SJCRH30 (cell line): Measurements from ENCODE around the gene STK39. TPM values are rescaled to one million over a fixed set of nuclear protein-coding genes. Genes with fewer than 3 reads are reported as not detected.

ENCODE experiments used
- DNase-seq, 2 experiments: peaks; one replicate each; pipeline ENCODE4 v3.0.0-alpha.2; 2015 to 2020
- H3K27ac ChIP-seq: fragments of 250-450 bp; sonication (Bioruptor Pico); 2 replicates; pipeline ENCODE4 v1.5.1; 2020; ENCODE audit warnings: mild to moderate bottlenecking, moderate library complexity
- H3K27me3 ChIP-seq: fragments of 250-450 bp; sonication (Bioruptor Pico); 2 replicates; pipeline ENCODE4 v1.5.1; 2020; ENCODE audit warnings: mild to moderate bottlenecking, moderate library complexity
- H3K36me3 ChIP-seq: fragments of 250-450 bp; sonication (Bioruptor Pico); 2 replicates; pipeline ENCODE4 v1.5.1; 2020; ENCODE audit warnings: mild to moderate bottlenecking, moderate library complexity
- H3K4me1 ChIP-seq: fragments of 250-450 bp; sonication (Bioruptor Pico); 2 replicates; pipeline ENCODE4 v1.5.1; 2020; ENCODE audit warnings: mild to moderate bottlenecking, moderate library complexity
- H3K4me3 ChIP-seq: fragments of 250-450 bp; sonication (Bioruptor Pico); 2 replicates; pipeline ENCODE4 v1.5.1; 2020; ENCODE audit warnings: mild to moderate bottlenecking, moderate library complexity
- H3K9me3 ChIP-seq: fragments of 250-450 bp; sonication (Bioruptor Pico); replicated peaks from 2 replicates; pipeline ENCODE4 v1.5.1; 2020; ENCODE audit warnings: mild to moderate bottlenecking, moderate library complexity
- total RNA-seq: library from RNA; depleted of rRNA; stranded (reverse); fragments of >200 nt; shearing (Covaris generic); gene quantifications from 2 replicates; pipeline ENCODE4 v1.2.3, GENCODE V29; 2014

The STK39 gene
- total RNA-seq, 1 experiment from 2014 or later, result 8.5 TPM

- no peak overlapping the region for H3K4me3 ChIP-seq
- no peaks in the 10 kb centered on the region for H3K9me3 ChIP-seq
- H3K36me3 ChIP-seq, result no peaks in the 10 kb centered on the region
- no peak for DNase-seq
- no peak overlapping the region for H3K27ac ChIP-seq
- no peaks in the 10 kb centered on the region for H3K27me3 ChIP-seq
- no peaks in the 10 kb centered on the region for H3K4me1 ChIP-seq
Measured at GRCh38 chr2:167960089-167960747, 287.2 kb downstream of the STK39 start.

GRCh38 chr2:167957662-167958061 is 289.7 kb downstream of the STK39 start:
- Histone ChIP-seq H3K9me3 (no peaks in the 10 kb centered on the region), H3K4me1 (no peaks in the 10 kb centered on the region), H3K36me3 (no peaks in the 10 kb centered on the region), H3K27me3 (no peaks in the 10 kb centered on the region), H3K27ac (no peak overlapping the region), H3K4me3 (no peak overlapping the region)
- DNase-seq, result no peak

- no peaks in the 10 kb centered on the region for H3K4me1 ChIP-seq
Measured at GRCh38 chr2:167955264-167955906, 292.0 kb downstream of the STK39 start.

GRCh38 chr2:167954495-167954894 is 292.9 kb downstream of the STK39 start:
- no peak overlapping the region for H3K4me3 ChIP-seq
- no peaks in the 10 kb centered on the region for H3K9me3 ChIP-seq
- H3K27me3 ChIP-seq, result no peaks in the 10 kb centered on the region
- no peaks in the 10 kb centered on the region for H3K36me3 ChIP-seq
- H3K27ac ChIP-seq, result no peak overlapping the region
- no peaks in the 10 kb centered on the region for H3K4me1 ChIP-seq
- no peak for DNase-seq

More at GRCh38 chr2:167955264-167955906, 292.0 kb downstream of the STK39 start:
- no peak overlapping the region for H3K27ac ChIP-seq
- no peak overlapping the region for H3K4me3 ChIP-seq
- H3K9me3 ChIP-seq, result no peaks in the 10 kb centered on the region
- H3K27me3 ChIP-seq, result no peaks in the 10 kb centered on the region
- no peaks in the 10 kb centered on the region for H3K36me3 ChIP-seq
- DNase-seq, result no peak

GRCh38 chr2:167953776-167954175 is 293.6 kb downstream of the STK39 start:
- Histone ChIP-seq H3K4me3 (no peak overlapping the region), H3K27me3 (no peaks in the 10 kb centered on the region), H3K9me3 (no peaks in the 10 kb centered on the region), H3K4me1 (no peaks in the 10 kb centered on the region), H3K27ac (no peak overlapping the region), H3K36me3 (no peaks in the 10 kb centered on the region)
- no peak for DNase-seq

DNA sequence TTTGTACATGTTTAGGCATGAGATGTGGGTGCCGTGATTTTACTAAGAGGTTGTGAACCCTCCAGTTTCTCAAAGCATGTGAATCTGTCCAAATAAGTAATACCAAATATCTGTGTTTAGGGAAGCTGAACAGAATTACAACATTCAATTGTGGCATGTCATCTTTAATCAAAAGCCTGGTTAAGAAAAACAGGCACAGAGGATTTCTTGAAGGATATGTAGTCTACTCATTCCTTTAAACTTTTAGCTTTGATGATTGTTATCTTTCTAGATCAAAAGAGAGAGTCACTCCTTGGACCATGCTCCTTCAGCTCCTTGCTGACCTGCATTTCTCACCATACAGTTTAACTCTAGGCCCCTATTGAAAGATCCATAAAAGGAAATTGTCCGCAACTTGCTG is 296.8 kb downstream of the STK39 start:
- Histone ChIP-seq H3K27ac (no peak overlapping the region), H3K9me3 (no peaks in the 10 kb centered on the region), H3K36me3 (no peaks in the 10 kb centered on the region), H3K27me3 (no peaks in the 10 kb centered on the region), H3K4me1 (no peaks in the 10 kb centered on the region), H3K4me3 (no peak overlapping the region)
- no peak for DNase-seq

GRCh38 chr2:167946441-167946841 is 301.0 kb downstream of the STK39 start:
- no peak for DNase-seq
- H3K27me3 ChIP-seq, result no peaks in the 10 kb centered on the region

DNA sequence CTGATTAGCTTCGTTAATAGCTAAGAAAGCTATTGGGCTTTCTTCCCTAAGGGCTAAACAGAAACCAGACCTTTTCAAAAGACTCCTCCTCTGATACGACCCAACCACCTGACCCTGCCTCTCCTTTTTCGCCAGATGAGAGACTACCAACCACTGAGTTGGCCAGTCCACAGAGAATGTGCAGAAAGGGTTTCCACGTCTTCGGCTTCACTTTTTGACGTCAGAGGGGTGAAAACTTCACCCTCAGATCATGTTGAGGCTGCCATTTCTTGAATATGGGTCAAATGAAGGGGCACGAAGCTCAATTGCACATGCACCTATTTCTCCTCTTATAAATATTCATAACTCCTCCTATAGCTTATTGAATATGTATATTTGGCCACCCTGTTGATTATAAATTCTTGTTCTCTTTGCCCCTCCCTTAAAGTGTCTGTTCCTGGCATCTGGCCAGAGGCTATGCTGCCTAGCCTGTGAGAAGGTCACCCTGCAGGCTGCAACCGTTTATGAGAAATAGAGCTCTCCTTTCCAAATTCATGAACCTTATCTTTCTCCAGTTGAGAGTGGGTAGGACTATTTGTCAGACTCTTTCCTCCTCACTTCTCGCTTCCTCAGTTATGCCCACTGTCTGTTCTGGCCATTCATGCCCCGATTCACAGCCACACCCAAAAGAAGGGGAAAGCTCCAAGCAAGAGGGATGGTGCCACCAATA is 301.6 kb downstream of the STK39 start:
- Histone ChIP-seq H3K36me3 (no peaks in the 10 kb centered on the region), H3K27me3 (no peaks in the 10 kb centered on the region), H3K4me3 (no peak overlapping the region), H3K4me1 (peaks cover 25% of the 10 kb centered on the region), H3K27ac (no peak overlapping the region), H3K9me3 (no peaks in the 10 kb centered on the region)
- no peak for DNase-seq

More at GRCh38 chr2:167946441-167946841, 301.0 kb downstream of the STK39 start:
- Histone ChIP-seq H3K4me1 (peaks cover 25% of the 10 kb centered on the region), H3K27ac (no peak overlapping the region), H3K36me3 (no peaks in the 10 kb centered on the region), H3K4me3 (no peak overlapping the region), H3K9me3 (no peaks in the 10 kb centered on the region)

DNA sequence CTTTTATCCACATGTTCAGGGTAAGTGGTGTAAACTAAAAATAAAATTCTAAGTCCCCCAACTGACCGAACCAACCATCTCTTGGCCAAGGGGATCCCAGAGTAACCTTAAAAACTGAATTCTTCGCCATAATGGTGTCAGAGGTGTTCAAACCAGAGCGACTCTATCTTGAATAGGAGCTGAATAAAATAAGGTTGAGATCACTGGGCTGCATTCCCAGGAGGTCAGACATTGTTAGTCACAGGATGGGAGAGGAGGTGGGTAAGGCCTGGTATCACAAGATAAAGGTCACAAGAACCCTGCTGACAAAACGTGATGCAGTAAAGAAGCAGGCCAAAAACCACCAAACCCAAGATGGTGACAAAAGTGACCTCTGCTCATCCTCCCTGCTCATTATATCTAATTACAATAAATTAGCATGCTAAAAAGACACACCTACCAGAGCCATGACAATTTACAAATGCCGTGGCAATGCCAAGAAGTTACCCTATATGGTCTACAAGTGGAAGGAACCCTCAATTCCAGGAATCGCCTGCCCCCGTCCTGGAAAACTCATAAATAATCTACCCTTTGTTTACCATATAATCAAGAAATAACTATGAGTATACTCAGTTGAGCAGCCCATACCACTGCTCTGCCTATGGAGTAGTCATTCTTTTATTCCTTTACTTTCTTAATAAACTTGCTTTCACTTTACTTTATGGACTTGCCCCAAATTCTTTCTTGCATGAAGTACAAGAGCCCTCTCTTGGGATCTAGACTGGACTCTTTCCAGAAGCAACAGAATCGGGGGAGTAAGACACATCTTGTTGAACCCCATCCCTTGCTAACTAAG is 302.4 kb downstream of the STK39 start:
- no peaks in the 10 kb centered on the region for H3K36me3 ChIP-seq
- no peak overlapping the region for H3K4me3 ChIP-seq
- H3K4me1 ChIP-seq, result peaks cover 25% of the 10 kb centered on the region
- no peak for DNase-seq
- H3K27me3 ChIP-seq, result no peaks in the 10 kb centered on the region
- no peaks in the 10 kb centered on the region; the same call in 1 of the 2 replicates for H3K9me3 ChIP-seq
- no peak overlapping the region for H3K27ac ChIP-seq

DNA sequence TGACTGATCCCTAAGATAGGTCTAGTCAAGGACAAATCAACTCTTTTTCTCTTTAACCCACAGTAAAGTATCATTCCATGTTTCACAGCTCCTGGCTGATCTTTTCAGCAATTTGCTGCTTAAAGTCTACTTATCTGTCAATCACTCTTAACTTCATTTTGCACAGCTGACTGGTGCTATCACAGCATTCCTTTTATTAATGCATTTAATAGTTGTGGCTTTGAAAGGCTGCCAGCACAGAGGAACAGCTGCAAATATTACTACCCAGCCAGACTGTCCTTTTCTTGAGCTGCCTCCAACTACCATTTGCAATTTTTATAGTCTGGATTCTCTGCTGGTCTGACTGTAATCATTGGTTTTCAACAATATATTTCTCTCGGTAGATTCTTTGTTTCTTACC is 303.5 kb downstream of the STK39 start:
- Histone ChIP-seq H3K27me3 (no peaks in the 10 kb centered on the region), H3K9me3 (no peaks in the 10 kb centered on the region; the same call in 1 of the 2 replicates), H3K36me3 (no peaks in the 10 kb centered on the region), H3K4me1 (peaks cover 25% of the 10 kb centered on the region), H3K4me3 (no peak overlapping the region), H3K27ac (peak overlapping the region; percentile 38)
- peak; percentile 69 to 80 for DNase-seq

DNA sequence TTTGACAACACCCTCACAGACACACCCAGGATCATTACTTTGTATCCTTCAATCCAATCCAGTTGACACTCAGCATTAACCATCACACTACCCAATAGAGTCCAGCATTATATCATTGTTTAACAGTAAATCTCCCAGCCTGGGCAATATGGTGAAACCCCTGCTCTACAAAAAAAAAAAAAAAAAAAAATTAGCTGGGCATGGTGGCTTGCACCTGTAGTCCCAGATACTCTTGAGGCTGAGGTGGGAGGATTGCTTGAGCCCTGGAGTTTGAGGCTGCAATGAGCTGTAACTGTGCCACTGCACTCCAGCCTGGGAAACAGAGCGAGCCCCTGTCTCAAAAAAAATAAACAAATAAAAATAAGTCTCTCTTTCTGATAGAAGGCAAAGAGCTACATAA is 304.0 kb downstream of the STK39 start:
- Histone ChIP-seq H3K36me3 (no peaks in the 10 kb centered on the region), H3K9me3 (no peaks in the 10 kb centered on the region; the same call in 1 of the 2 replicates), H3K4me3 (no peak overlapping the region), H3K27ac (no peak overlapping the region; the same call in 1 of the 2 replicates), H3K4me1 (peaks cover 25% of the 10 kb centered on the region), H3K27me3 (no peaks in the 10 kb centered on the region)
- DNase-seq, result no peak

DNA sequence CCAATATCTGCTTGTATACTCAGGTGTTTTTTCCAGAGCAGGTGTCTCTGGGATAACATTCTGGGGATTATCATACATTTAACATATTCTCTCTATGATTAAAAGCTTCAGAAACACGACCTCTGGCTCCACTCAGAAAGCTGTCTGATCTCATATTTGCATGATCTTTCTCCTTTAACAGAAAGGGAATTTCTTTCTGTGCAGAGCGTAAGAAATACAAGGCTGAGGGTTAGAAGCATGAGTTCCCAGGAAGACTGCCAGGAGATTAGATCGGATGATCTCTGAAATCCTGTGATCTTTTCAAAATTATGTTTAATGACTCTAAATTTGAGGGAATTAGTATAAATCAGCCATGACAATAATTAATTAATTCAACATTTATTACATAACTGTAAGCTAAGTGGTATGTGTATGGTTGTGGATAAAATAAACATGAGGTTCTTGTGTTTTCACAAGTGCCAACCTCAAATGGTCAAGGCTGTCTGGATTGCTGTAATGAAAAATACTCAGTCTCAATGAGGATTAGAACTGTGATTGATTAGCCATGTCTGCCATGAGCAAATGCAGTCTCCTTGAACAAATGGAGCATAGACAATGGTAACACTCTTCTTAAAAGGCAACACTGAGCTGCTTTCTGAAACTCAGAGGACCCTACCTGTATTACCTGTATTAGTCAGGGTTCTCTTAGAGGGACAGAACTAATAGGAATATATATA is 304.9 kb downstream of the STK39 start:
- Histone ChIP-seq H3K27me3 (no peaks in the 10 kb centered on the region), H3K9me3 (no peaks in the 10 kb centered on the region; the same call in 1 of the 2 replicates), H3K27ac (no peak overlapping the region), H3K4me3 (no peak overlapping the region), H3K36me3 (no peaks in the 10 kb centered on the region), H3K4me1 (peaks cover 25% of the 10 kb centered on the region)
- peak in 1 of 2 experiments; percentile 13 for DNase-seq

- no peaks in the 10 kb centered on the region for H3K27me3 ChIP-seq
- H3K36me3 ChIP-seq, result no peaks in the 10 kb centered on the region
- H3K4me3 ChIP-seq, result no peak overlapping the region
- no peak for DNase-seq
- H3K4me1 ChIP-seq, result peaks cover 25% of the 10 kb centered on the region
- H3K27ac ChIP-seq, result no peak overlapping the region
- no peaks in the 10 kb centered on the region; the same call in 1 of the 2 replicates for H3K9me3 ChIP-seq
Measured at GRCh38 chr2:167941604-167942003, 305.8 kb downstream of the STK39 start.
